NCI-H748 treated with DMSO at 0.1 percent for 48 hours (cell line): ENCODE measurements around the gene DDX1.

Source experiments
- DNase-seq: peaks from one replicate; lab custom pipeline; 2025; lab: John Stamatoyannopoulos, UW

DDX1 gene

DNA sequence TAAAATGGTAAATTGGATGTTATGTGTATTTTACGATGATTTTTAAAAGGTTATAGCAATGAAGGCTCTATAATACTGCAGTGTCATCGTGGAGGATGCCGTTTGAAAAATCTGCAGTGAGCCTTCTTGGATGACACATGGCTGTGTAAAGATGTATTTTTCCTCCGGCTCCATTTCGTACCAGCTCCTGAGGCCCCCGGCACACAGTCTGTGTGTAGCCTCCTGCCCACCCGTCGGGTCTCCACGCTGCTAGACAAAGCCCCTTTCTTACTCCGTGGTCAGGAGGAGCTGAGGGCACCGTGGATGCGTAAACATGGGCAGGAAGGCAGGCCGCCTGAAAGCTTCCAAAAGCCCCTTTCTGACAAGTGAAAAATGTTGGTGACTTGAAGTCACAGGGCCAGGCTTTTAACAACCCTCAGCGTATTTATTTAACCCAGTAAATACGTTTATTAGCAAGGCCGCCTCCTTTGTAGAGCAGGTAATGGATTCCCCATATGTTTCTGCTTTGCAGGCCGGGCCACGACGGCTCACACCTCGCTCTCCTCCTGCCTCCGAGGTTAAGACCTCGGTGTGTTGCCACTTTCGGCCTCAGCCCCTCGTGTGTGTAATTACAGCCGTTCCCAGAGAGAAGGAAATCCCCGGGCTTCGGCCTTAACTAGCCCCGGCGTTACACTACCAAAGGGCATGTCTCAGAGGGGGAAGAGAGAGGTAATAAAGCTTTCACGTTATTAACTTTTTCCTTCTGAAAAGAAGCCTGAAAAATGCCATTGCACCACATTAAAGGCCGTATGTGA is 72.8 kb downstream of the DDX1 start:
- DNase-seq = no peak

DNA sequence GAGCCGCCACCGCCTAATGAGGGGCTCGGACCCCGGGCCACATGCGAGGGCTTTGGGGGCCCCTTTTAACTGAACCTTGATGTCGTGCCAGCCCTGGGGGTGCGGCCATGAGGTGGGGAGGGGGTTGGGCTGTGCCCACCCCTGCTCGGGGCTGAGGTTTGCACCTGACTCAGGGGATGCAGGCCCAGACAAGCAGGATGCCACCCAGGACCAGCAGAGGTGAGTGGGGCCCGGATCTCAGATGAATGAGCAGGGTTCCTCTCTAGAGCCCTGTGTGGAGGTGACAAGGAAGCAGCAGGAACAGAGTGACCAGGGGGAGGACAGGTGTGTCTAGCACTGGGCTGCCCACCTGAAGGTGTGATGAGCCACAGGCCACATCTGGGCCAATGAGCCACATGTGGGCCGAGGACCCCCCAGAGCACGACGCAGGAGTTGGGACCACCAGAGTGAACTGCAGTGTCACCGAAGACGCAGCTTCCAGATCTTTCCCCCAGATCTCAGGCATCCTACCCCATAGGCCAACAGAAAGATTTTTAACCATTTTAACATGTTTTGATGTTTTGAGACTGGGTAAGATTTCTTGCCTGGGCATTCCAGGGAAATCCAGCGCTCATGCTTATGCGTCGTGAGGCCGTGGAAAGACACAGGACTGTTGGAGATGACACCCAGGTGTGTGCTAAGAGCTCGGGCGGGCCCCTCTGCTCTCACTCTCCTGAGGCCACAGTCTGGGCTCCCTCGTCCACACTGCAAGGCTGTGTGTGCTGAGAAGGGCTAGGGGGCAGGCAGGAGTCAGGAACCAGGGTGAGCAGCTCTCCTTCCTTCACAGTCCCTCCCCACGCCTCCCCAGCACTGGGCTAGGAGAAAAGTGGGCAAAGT is 73.6 kb downstream of the DDX1 start:
- DNase-seq = no peak

DNA sequence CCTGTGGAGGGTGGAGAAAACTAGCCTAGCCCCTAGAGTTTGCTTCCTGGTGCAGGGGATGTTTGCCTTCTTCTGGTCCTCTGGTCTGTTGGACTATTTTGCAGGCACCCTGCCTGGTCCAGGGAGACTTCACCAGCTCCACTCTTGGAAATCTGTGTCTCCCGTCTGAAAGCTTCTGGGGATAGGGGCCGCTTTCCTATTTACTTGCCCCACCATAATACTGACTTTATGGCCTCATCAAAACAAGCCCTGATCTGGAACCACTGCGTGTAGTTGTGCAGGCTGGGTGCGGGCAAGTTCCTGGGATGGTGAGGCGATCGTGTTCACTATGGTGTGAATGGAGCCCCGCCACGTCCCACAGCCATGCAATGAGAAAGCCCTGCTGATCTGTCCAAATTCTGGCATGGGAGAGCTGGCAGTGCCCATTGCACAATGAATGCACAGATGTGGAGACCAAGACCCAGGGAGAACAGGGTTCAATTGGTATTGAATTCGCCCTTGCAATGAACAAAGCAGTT is 74.3 kb downstream of the DDX1 start:
- no peak for DNase-seq

DNA sequence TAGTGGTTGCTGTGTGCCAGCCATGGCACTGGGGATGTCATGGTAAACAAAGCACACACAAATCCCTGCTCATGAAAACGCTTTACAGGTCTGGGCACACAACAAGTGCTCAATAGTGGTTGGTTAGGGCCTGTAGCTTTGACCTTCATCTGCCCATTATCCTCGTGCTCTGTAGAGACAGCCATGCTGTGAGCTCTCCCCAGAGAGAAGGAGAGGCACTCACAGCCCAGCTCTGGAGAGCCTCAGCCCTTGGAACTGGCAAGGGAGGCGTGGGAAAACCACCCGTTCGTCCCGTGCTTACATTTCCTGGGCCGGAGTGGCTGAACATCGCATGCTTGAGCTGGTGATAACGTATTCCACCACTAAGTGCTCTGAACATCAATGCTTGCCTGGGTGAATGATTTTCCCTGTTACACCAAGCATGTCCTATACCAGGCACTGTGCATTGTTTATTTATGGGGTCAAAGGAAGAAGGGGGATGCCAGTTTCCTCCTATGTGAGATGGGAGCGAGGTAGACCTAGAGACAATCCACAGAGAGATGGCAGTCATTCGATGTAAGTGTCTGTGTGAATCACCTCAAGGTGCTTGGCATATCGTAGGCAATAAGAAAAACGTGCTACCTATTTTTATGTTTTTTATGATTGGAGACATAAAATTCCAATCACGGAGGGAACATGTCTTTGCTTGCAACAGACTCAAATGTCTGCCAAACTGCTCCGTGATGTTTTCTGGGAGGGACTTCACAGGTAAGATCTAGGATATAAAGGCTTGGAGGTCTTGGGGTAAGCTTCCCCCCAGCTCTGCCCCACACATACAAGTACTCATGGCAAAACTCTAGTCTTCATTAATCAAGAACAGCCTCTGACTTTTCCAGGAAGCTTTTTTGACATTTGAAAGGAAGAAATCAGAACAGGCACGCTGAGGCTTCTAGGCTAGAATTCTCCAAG is 75.5 kb downstream of the DDX1 start:
- DNase-seq = no peak

DNA sequence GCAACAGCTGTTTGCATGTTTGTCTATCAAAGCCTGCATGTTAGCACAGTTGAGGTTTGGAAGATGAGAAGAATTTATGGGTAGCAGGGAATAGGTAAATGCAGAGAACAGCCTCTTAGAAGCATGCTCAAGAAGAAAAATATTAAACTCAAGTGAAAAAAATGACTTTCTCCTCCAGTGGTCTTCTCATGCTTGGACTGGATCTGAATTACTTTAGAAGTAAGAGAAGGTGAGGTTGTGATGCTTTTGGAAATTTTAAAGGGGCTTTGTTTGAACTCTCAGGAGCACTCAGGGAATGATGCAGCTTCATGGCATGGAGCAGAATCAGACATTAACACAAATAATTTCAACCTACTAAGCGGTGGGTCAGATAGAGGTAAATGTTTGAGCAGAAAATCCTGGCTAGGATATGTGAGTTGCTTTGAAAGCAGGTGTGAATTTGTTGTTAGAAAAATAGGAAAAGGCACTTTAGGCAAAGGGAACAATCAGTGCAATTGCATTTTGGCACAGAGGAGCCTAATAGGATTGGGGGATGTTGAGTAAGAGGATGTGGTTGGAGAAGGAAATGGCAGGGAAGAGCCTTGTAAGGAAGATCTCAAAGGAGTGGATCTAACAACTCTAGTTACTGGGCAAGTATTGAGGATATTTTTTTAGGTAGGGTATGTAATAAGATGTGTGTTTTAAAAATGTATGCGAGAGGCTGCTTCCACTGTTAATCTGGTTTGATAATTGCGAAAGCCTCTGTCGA is 76.3 kb downstream of the DDX1 start:
- DNase-seq = no peak

DNA sequence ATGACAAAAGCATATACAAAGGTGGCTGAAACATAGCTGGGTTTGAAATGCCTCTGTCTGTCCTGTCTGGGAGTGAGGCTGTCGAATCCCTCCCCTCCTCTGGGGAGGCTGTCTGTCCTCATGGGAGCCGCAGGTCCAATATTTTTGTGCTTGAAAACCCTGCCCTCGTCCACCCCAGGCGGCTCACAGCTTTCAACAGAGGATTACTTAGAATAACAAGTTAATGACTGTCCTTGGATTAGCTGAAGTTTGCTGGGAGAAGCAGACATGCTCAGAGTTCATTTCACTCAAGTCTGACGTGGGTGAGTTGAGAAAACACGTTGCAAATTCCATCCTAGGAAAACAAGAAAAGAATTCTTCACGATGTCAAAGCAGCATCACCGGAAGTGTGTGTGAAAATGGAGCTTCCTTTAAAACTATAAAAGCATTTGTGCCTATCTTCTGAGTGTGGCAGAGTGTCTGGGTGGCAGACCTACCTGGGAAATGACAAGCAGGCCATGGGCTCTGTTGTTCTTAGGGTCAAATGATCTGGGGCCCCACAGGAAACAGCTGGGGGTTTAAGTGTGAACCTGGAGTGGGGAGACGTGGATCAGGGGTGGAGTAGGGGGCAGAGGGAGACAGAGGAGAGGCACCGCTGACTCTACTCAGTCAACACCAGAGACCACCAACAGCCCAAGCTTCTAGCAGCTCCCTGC is 77.1 kb downstream of the DDX1 start:
- no peak for DNase-seq

DNA sequence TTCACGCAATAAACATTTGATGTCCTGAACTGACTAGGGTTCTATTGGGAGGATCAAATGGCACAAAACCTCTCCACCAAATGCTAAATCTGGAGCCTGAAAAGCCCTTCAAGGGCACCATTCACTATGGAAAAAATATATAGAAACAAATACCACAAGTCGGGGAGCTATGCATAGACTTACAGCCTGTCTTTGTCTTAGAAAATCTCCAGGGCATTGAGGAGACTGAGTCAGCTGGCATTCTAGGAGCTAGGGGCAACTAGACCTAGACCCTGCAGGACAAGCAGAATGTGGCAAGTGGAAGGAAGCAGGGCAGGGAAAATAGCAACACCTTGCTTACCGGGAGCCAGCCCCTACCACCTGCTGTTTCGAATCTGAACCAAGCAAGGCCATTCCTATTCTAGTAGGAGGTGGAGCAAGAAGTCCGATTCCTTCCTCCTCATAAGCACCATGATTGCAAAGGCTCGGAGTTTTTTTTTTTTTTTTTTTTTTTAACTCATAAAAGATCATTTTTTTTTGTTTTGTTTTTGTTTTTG is 77.8 kb downstream of the DDX1 start:
- DNase-seq = no peak

DNA sequence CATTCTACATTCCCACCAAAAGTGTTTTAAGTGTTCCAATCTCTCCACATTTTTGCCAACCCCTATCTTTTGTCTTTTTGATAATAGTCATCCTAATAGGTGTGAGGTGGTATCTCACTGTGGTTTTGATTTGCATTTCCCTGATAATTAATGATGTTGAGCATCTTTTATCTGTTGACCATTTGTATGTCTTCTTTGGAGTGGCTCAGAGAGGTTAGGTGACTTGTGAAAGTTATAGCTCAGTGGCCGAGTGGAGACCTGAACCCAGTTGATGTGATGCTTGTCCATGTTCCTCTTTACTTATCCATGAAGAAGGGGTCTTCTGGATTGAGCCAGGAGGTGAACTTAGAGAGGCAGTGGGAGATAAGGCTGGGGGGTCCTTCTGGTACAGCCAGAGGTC is 78.8 kb downstream of the DDX1 start:
- no peak for DNase-seq

DNA sequence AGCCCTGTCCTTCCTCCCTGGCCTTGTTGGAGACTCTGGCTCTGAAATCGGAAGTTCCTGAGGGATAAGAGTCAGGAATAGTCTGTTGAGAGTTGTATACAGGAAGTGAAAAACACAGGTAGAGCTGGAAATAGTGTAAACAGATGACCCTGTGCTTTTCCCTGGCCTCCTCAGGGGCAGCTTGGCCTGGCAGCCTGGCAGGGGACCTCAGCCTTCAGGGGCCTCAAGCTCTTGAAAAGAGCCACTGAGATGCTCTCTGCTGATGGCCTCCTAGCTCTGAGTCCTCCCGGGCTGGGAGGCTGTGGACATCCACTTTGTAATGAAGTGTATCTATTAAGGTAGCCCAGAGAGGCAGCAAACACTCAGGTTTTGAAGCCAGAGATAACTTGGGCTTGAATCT is 79.3 kb downstream of the DDX1 start:
- DNase-seq = no peak

DNA sequence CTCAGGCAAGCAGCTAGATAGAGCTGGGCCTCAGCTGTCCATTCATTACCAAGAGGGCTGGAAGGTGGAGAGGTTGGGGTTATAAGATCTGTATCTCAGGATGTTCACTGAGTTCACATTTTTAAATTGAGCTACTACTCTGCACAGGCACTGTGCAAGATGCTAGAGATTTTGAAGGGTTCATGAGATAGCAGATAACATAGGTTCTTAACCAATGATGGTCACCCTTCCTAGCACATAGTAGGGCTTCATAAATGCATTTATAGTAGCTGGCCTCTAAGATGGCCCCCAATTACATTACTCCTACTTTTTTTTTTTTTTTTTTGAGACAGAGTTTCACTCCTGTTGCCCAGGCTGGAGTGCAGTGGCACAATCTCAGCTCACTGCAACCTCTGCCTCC is 79.7 kb downstream of the DDX1 start:
- DNase-seq = no peak

DNA sequence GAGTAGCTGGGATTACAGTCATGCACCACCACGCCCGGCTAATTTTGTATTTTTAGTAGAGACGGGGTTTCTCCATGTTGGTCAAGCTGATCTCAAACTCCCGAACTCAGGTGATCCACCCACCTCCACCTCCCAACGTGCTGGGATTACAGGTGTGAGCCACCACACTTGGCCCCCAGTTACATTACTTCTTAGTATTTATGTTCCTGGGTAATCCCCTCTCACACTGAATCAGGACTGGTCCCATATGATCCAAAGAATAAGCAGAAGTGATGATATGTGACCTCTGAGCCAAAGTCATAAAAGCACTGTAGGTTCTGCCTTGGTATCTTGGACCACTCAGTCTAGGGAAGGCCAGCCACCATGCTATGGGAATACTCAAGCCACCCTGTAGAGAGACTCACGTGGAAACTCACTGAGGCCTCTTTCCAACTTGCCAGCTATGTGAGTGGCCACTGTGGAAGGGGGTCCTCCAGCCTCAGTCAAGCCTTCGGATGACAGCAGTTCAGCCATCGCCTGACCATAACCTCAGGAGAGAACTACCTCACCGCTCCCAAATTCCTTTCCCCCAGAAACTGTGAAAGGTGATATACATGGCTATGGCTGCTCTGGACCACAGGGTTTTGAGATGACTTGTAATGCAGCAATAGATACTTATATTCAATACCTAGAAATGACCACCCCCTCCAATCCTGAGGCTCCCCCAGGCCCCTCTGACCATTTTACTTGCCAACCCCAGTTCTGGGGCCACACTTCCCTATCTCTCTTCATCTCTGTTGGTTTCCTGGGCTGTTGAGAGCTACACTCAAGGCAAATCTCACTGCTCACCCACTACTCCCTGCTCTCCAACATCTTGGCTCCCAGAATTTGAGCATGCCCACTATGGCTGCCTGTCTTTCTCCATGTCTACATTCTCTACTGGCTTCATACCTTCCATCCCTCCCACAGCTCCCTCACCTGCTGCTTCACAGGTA is 80.5 kb downstream of the DDX1 start:
- no peak for DNase-seq

DNA sequence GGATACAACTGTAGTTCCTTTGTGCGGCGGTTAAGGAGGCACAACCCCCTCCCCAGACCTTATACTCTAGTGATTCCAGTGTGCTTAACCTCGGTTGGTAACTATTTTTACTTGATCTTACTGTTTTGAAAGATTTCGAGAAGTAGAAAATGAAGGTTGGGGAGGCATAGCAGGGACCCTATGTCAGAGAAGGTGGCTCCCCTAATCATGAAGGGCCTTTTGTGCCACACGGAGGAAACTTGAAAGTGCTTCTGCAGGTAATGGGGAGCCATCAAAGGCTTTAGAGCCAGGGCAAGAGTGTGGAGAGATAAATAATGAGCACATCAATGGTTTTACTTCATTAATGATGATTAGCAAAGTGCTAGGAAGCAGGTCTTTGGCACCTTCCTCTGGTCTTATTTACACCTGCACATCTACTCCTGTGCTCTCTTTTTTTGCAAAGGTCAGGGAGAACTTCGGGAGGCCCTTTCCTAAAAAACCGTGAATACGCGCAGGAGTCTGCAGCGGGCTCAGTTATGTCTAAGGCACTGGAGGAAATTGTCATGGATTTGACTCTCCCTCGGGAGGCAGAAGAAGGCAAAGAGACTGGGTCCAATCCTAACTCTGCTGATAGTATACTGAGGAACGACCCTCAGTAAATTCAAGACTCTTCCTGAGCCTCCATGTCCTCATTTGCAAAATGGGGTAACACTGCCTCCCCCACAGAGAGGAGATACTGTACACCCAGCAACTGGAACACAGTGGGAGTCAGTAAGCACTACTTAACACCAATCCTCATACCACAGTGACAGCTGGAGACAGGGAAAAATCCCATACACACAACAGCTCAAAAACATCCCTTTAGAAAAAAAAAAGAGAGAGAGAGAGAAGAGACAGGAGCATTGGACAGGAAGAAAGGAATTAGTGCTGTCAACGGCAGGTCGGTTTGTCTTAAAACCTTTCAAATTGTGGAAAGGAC is 81.6 kb downstream of the DDX1 start:
- no peak for DNase-seq

DNA sequence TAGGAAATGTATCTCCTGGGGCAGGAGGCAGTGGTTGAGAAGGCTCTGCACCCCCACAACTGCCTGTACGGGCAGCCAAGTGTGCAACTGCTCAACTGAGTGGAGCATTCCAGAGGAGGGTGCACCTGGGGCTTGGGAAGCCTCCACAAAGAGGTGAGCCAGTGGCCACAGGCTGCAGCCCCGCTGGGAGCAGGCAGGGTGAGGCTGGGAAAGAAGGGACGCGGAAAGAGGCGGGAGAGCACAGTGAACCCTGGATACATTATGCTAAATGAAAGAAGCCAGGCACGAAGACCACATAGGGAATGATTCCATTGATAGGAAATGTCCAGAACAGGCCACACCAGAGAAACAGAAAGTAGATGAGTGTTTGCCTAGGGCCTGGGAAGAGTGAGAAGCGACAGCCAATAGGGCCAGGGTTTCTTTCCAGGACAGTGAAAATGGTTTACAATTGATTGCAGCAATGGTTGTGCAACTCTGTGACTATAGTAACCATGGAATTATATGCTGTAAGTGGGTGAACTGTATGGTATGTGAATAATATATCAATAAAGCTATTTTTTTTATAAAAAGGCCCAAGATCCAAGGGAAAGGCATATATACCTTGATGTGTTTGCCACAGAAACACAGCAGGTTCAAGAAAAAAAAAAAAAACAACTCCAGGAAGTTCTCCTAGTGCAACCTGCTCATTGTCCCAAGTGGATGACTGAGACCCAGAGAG is 82.4 kb downstream of the DDX1 start:
- DNase-seq = no peak

DNA sequence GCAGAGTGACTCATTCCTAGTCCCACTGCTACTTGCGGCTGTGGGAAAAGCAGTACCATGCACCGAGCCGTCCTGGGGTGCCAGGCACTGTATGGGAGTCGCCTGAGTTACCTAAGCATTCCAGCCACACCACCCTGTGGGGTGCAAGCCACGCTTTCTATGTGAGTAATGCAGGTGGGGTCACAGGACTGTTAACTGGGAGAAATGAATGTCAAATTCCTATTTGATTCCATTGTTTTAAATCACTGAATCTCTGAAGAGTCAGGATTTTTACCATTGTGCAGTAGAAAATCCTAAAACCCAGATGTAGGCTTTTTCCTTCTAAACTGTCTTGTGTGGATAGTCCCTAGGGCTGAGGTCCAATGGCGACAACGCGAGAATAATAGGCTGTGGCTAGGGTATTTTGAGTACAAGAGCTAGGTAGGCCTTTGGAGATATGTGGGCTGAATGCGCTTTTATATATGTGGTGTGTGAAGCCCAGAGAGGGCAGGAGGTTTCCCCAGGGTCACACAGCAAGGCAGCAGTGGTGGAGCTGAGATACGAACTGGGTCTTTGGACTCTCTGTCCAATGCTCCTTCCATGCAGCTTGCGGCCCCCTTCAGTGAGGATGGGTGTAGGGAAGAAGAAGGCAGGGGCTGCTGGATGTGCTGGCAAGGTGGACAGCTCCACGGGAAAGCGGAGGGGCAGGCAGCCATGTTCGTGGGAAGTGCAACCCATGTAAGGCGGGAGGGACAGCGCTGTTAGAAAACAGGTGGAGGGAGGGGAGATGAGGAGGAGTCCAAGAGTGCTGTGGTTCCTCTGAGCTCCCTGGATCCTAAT is 83.2 kb downstream of the DDX1 start:
- DNase-seq = no peak

DNA sequence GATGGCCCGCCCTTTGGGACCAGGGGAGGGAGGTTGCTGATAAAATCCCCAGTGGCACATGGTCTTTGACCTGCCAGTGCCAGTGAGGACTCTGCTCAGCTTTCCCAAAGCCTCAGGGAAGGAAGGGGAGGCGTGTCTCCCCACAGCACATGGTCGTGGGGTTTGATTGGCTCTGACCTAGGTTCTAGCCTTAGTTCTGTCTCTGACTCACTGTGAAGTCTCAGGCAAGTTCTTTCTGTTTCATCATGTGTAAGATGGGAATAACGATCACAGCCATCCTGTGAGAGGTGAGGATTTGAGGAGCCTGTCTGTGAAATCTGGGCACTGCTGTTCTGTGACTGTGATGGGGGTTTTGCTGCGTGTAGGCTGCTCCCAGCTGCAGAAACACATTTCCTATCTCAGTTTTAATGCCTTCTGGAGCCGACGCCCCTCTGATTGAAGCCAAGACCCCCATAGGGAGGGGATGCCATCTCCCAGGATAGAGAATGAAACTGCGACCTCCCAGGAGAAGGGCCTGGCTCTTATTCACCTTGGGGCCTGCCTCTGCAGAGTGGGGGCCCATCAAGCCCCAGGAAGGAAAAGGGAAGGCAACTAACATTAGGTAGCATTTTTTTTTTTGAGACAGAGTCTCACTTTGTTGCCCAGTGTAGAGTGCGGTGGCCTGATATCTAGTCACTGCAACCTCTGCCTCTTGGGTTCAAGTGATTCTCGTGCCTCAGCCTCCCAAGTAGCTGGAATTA is 84.0 kb downstream of the DDX1 start:
- DNase-seq = no peak
